Astrocyte of the cerebellum (primary cell): ENCODE results near the gene CMIP.

Experiments
- DNase-seq: peaks from one replicate; pipeline ENCODE4 v3.0.0-alpha.2; 2011; ENCODE audit warnings: low read depth
- H3K4me3 ChIP-seq: 2 replicates; pipeline ENCODE4 v1.5.1; 2011; ENCODE audit warnings: mild to moderate bottlenecking, low read depth, low read length, moderate library complexity
- in situ Hi-C: cut with HindIII; loops from 2 replicates; pipeline ENCODE4 v1.10.0; 2017; ENCODE audit warnings: low sequenced_read_pairs
- TF ChIP-seq, protein P1 (sequence below): IDR thresholded peaks from 2 replicates; pipeline ENCODE4 v1.5.1; 2012; ENCODE audit warnings: low read length, low read depth, moderate library complexity, mild to moderate bottlenecking; ENCODE audit errors: missing control alignments

The CMIP gene

GRCh38 chr16:81618661-81619060 is 174.1 kb downstream of the CMIP start:
- TF ChIP-seq, protein P1, sequence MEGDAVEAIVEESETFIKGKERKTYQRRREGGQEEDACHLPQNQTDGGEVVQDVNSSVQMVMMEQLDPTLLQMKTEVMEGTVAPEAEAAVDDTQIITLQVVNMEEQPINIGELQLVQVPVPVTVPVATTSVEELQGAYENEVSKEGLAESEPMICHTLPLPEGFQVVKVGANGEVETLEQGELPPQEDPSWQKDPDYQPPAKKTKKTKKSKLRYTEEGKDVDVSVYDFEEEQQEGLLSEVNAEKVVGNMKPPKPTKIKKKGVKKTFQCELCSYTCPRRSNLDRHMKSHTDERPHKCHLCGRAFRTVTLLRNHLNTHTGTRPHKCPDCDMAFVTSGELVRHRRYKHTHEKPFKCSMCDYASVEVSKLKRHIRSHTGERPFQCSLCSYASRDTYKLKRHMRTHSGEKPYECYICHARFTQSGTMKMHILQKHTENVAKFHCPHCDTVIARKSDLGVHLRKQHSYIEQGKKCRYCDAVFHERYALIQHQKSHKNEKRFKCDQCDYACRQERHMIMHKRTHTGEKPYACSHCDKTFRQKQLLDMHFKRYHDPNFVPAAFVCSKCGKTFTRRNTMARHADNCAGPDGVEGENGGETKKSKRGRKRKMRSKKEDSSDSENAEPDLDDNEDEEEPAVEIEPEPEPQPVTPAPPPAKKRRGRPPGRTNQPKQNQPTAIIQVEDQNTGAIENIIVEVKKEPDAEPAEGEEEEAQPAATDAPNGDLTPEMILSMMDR = no peak
- DNase-seq = no peak
- in situ Hi-C loops = no loop called here
- H3K4me3 ChIP-seq = no peak overlapping the region

DNA sequence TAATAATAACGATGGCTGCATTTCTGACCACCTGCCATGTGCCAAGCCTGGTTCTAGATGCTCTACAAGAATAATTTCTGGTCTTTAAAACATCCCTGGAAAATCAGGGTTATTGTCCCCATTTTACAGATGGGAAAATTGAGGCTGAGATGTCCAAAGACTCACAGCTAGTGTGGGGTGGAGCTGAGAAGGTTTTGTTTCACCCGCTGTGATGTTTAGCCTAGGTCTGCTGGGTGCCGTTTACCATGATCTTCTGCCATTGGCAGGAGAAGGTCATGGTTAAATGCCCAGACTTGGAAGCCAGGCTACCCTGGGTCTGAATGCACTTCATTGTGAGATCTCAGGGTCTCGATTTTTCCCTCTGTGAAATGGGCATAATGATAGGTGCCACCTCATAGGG is 175.4 kb downstream of the CMIP start:
- in situ Hi-C loops = loop anchor here (5.0 kb wide), 2 partner anchors 33 to 73 kb away; no protein-coding TSS in a partner anchor
- TF ChIP-seq, protein P1 = no peak
- no peak for DNase-seq
- H3K4me3 ChIP-seq = no peak overlapping the region

DNA sequence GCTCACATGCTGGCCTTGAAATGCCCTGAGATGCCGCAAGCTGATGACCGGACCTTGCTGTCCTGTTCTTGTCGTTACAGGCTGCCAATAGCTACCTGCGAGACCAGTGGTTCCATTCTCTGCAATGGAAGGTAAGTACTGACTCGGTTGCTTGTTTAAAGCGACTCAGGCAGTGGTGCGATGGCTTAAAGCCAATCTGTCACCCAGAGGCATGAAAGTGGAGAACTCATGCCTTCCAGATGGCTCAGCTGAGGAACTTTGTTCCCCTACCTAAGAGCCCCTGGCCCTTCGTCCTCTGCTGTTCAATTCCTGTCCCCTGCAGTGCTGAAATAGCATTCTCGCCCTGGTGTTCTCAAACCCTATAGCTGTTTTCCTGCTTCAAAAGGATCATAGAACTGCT is 176.2 kb downstream of the CMIP start:
- TF ChIP-seq, protein P1 = no peak
- no peak for DNase-seq
- in situ Hi-C loops = loop anchor here (5.0 kb wide), 2 partner anchors 33 to 73 kb away; no protein-coding TSS in a partner anchor
- H3K4me3 ChIP-seq = no peak overlapping the region

- no peak overlapping the region for H3K4me3 ChIP-seq
- TF ChIP-seq, protein P1 = no peak
Measured at GRCh38 chr16:81621496-81621895, 176.9 kb downstream of the CMIP start.

GRCh38 chr16:81623365-81624102 is 178.9 kb downstream of the CMIP start:
- no peak overlapping the region for H3K4me3 ChIP-seq
- TF ChIP-seq, protein P1 = peak; percentile 58
- no peak for DNase-seq
- in situ Hi-C loops = loop anchor here (5.0 kb wide), 2 partner anchors 36 to 76 kb away; no protein-coding TSS in a partner anchor

More at GRCh38 chr16:81621496-81621895, 176.9 kb downstream of the CMIP start:
- no peak for DNase-seq
- in situ Hi-C loops = loop anchor here (5.0 kb wide), 2 partner anchors 34 to 74 kb away; no protein-coding TSS in a partner anchor

- H3K4me3 ChIP-seq = no peak overlapping the region
- in situ Hi-C loops = loop anchor here (5.0 kb wide), 2 partner anchors 37 to 77 kb away; no protein-coding TSS in a partner anchor
- no peak for DNase-seq
- TF ChIP-seq, protein P1 = no peak
Measured at GRCh38 chr16:81624403-81624759, 179.8 kb downstream of the CMIP start.
